Uterus (tissue), 2 donors: ENCODE data around the gene VPS45.
"Not testable (repeated sequence)": the region's sequence is repeated elsewhere in the genome, so short reads cannot be mapped to it uniquely, and the experiment has no call there.

Experiments
- POLR2A ChIP-seq, 2 donors: fragments of 450-650 bp; IDR thresholded peaks; one replicate each; pipeline ENCODE4 v1.6.1; 2016; ENCODE audit warnings: antibody characterized with exemption in 2 of 2, mild to moderate bottlenecking in 1 of 2, moderate library complexity in 1 of 2
- TF ChIP-seq, protein P1 (sequence below), 4 experiments: fragments of 200-600 bp in 2 of 4; fragments of 450-650 bp in 2 of 4; sonication (generic) in 2 of 4; IDR thresholded peaks; one replicate each; pipeline ENCODE4 v1.5.1; 2016 to 2019; ENCODE audit warnings: antibody characterized with exemption in 4 of 4, mild to moderate bottlenecking in 2 of 4, moderate library complexity in 1 of 4

DNA sequence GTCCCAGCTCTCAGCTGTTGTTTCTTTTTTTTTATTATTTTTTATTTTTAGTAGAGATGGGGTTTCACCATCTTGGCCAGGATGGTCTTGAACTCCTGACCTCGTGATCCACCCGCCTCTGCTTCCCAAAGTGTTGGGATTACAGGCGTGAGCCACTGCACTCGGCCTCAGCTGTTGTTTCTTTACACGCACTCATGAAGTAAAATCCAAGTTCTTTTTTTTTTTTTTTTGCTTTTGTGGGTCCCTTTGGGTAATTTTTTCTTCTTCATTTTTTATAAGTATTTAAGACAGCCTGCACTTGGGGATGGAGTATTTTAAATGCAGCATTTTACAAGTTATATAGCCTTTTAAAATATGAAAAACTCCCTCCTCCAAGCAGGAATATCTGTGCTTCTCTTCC, 78.4 kb downstream of the VPS45 start:
- TF ChIP-seq, protein P1, sequence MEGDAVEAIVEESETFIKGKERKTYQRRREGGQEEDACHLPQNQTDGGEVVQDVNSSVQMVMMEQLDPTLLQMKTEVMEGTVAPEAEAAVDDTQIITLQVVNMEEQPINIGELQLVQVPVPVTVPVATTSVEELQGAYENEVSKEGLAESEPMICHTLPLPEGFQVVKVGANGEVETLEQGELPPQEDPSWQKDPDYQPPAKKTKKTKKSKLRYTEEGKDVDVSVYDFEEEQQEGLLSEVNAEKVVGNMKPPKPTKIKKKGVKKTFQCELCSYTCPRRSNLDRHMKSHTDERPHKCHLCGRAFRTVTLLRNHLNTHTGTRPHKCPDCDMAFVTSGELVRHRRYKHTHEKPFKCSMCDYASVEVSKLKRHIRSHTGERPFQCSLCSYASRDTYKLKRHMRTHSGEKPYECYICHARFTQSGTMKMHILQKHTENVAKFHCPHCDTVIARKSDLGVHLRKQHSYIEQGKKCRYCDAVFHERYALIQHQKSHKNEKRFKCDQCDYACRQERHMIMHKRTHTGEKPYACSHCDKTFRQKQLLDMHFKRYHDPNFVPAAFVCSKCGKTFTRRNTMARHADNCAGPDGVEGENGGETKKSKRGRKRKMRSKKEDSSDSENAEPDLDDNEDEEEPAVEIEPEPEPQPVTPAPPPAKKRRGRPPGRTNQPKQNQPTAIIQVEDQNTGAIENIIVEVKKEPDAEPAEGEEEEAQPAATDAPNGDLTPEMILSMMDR (IDR thresholded peaks at IDR 0.05), result not testable (repeated sequence)
- not testable (repeated sequence) for TF ChIP-seq POLR2A (IDR thresholded peaks at IDR 0.05)
